ENCODE results near the gene ART1.
"Not testable (repeated sequence)": the region's sequence is repeated elsewhere in the genome, so short reads cannot be mapped to it uniquely, and the experiment has no call there.

Gene ART1

DNA sequence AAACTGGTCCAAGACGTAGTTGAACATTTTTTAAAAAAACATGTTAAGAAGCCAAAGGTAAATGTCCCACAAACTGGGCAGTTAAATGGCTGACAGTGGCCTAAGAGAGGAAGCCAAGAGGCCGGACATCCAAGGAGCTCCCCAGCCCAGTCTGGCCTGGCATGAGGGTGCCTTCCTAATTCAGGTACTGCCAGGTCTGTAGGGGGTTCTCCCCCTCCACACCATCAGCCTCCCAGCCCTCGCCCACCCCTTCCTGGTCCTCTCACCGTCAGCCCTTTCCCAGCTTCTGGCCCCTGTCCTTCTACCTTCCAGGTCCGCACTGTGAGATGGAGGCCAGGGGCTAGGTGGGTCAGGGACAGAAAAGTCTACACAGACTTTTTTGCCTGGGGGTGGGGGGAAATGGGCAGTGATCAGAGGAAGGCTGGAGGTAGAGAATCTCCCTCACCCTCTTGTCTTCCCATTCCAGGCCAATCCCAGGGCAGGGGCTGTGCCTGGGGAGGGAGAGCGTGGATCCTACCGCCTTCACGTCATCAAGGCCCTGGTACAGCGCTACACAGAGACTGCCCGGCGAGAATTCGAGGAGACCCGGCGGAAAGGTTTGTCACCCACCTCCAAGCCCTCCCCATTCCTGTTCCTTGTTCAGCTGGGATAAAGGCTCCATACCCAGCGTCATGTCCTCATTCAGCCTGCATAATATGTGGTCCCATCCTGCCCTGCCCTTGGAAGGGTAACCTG is 9.1 kb upstream of the ART1 start:
- DNase-seq, result no peak

DNA sequence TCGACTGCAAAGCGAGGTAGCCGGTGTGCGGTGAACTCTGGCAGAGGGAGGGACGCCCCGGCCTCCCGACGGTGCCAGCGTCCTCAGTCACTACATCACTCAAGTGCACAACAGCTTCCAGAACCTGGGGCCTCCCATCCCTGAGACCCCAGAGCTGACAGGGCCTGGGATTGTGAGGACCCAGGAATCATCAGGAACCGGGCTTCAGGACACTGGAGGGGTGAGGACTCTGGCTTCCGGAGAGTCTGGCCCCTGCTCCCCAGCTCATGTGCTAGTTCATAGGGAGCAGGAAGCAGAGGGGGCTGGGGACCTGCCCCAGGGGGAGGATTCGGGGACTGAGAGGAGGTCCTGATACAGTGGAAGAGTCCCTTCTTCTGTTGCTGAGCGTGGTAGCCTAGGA is 7.7 kb upstream of the ART1 start:
- no peak for DNase-seq

- no peak for DNase-seq
These were observed 6.4 kb upstream of the ART1 start for GRCh38 chr11:3638513-3638912.

GRCh38 chr11:3639841-3640240 is 5.1 kb upstream of the ART1 start:
- DNase-seq, result no peak

DNA sequence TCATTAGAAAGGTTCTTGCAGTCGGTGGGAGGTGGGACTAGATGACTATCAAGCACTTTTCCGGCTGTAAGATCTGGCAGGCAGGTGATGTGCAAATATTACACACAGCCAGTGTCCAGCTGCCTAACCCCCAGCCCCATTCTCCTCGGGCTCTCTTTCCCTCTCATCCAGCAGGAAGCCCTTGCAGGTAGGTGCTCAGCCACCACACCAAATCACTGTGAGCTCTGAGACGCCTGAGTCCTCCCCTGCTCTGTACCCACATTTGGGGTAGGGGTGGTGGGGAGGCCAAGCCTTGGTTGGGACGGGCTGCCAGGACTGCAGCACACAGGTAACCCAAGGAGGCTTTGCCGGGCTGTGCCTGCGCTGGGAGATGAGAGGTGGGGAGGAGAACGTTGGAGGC is 3.7 kb upstream of the ART1 start:
- no peak for DNase-seq

- DNase-seq, result no peak
These were observed 3.2 kb upstream of the ART1 start, which contains the start of gene ART5 for GRCh38 chr11:3641701-3642070. Gene ART5, minus strand, starts transcription at chr11:3641992. Its CDS starts 130 bp downstream, at chr11:3641862.

DNA sequence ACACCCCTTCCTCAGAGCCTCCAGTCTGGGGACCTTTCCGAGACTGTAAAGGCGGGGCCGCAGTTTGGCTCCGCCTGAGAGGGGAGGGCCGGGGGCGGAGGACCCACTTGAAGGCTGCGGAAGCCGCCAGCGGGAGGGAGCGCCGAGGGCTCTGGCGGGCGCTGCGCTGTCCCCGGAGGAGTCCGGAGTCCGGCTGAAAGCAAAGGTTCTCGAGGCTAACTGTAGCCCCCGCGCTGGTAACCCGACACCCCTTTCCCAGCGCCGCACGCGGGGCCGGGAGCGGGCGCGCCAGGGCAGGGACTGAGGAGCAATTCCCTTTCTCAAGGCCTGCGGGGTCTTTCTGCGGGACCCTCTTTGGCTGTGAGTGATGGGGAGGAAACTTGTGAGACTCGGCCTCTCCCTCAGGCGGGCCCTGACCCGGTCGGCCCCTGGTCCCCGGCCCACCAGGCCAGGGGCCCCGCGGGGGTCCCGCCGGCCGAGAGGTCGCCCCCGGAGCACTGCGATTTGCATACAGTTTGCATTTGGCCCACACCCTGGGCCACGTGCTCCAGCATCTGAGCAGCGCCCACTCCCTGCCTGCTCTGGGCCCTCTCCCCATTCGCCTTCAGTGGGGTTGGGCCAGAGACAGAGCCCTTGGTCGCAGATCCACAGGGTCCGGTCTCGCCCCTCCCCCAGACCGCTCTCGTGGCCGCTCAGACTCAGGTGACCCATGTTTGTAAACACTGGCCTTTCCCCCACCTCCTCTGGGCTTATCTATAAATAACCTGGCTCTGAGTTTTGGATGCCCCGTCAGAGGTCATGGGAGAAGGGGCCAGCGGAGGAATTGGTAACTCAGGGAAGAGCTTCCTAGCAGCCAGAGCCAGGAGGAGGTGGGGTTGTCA is 2.6 kb upstream of the ART1 start:
- peak; percentile 19 for DNase-seq

- DNase-seq, result not testable (repeated sequence)
These were observed 1.8 kb upstream of the ART1 start for GRCh38 chr11:3643102-3643546.

DNA sequence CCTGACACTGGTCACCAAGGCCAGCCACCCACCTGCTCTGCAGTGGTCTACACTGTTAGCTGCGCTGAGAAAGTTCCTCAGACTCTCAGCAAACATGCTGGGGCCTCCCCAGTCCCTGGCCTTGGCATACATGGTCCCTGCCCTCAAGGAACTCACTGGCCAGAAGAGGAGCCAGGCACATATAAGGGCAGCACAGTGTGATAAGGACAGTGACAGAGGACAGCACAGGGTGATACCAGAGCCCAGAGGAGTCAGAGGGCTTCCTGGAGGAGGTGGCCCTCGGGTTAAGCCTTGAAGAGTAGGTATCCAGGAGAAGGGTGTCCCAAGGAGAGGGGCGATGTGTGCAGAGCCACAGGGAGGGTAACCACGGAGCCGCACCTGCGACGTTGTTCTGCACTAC is 624 bp downstream of the ART1 start:
- DNase-seq, result no peak

DNA sequence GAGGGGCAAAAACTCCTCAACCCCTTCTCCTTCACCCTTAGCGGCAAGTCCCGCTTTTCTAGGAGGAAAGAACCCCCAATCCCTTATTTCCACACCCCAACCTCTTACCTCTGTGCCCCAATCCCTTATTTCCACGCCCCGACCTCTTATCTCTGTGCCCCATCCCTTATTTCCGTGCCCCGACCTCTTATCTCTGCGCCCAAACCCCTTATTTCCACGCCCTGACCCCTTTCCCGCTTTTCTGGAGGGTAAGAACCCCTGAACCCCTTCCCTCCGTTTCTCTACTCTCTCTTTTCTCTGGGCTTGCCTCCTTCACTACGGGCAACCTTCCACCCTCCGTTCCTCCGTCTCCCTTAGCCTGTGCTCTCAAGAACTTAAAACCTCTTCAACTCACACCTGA is 3.9 kb downstream of the ART1 start:
- DNase-seq, result not testable (repeated sequence)

GRCh38 chr11:3649374-3649773 is 4.4 kb downstream of the ART1 start:
- DNase-seq, result not testable (repeated sequence)

- not testable (repeated sequence) for DNase-seq
These were observed 7.6 kb downstream of the ART1 start for GRCh38 chr11:3652514-3652913.

DNA sequence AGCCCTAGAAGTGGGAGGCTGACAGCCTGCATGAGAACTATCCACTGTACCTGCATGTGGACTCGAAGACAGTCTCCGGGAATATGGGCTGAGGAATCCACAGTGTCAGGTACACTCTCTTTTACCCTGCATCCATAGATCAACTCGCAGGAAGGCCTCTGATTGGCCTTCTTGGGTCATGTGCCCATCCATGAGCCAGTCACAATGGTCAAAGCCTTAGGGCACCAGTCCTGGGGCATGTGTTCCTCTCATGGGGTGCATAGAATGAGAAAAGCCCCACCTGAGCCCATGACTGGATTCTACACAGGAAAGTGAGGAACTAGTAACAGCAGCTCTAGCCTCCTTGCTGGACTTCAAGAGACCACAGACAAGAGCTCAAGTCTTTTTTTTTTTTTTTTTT is 10.6 kb downstream of the ART1 start:
- no peak for DNase-seq

DNA sequence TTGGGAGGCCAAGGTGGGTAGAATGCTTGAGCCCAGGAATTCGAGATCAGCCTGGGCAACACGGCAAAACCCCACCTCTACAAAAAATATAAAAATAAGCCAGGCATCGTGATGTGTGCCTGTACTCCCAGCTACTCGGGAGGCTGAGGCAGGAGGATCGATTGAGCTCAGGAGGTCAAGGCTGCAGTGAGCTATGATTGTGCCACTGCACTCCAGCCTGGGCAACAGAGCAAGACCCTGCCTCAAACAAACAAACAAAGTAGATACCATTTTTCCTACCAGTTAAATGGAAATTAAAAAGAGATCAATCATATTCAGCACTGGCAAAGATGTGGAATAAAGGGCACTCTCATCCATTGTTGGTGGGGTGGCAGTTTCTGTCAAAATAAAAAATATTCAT is 12.4 kb downstream of the ART1 start:
- DNase-seq, result not testable (repeated sequence)

DNA sequence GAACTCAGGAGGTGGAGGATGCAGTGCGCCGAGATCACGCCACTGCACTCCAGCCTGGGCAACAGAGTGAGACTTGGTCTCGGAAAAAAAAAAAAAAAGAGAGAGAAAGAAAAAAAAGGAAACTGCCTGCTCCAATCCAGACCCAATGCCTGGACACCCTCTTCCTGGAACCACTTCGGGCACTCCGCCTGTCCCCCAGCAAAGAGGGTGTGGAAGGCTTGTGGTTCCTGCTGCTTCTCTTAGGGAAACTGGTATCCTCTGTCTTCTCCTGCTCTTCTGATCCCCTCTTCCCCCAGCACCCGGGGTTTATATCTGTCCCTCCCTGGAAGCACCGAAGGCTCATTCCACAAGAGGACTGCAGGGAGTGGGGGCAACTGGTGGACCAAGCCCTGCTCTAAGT is 13.3 kb downstream of the ART1 start:
- no peak for DNase-seq

- DNase-seq, result no peak
These were observed 14.9 kb downstream of the ART1 start for GRCh38 chr11:3659595-3660515.

- no peak for DNase-seq
These were observed 16.0 kb downstream of the ART1 start for GRCh38 chr11:3660960-3661359.

DNA sequence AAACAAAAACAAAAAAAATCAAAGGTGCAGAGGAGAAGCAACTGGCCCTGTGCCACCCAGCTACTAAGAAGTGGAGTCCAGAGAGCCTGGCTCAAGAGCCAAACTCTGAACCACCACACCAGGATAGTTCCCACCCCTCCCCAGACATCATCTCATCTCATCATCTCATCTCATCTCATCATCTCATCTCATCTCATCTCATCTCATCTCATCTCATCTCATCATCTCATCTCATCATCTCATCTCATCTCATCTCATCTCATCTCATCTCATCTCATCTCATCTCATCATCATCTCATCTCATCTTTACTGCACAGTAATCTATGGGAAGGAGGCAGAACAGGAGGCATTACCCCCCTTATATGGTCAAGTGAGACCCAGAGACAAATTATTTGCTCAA is 17.9 kb downstream of the ART1 start:
- no peak for DNase-seq

DNA sequence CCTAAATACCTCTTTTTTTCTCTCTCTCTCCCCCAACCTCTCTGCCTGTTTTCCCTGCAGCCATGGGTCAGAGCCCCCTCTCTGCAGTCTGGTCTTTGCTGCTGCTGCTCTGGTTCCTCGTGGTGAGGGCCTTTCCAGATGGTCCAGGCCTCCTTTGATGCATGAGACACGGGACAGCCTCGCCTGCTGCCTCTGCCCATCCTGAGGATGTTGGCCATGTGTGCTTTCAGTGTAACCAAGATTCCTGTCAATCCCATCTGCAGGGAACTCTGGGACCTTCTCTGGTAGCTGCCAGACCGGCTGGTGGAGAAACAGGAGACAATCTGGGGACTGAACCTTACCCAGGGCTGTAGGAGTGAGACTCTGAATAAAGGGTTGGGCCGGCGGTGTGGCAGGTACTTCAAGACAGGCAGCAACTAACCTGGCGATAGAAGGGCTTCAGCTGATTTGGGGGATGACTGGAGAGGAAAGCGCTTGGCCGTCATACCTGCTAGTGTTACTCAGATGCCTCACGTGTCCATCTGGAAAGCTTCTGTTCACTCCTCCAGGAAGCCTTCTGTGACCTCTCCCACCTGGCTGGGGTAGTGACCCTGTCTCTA is 19.2 kb downstream of the ART1 start:
- no peak for DNase-seq

DNA sequence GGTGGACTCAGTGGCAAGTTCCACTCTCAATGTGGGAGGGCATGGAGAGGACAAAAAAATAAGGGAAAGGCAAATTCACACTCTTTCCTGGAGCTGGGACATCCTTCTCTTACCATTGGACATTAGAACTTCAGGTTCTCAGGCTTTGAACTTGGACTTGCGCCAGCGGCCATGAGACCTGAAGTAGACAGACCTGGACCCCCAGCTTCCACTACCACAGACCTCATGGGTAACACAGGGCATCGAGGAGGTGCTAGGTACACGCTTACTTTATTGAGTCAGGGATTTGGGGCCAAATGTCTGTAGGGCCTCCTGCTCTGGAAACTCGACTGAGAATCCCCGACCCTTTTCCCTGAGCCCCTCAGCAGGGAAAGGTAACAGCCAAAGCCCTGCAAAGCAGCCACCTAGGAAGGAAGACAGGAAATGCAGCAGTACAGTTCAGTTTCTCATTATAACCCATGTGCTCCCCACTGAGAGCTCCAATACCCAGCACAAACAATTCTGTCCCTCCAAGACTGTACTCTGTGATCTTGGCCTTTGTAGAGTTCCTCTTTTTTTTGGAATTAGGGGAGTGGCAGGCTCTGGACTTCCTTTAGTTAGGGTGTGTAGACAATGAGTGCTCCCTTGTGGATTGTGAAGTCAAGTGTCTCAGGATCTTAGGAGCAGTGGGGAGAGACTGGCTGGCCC is 20.6 kb downstream of the ART1 start:
- no peak for DNase-seq

GRCh38 chr11:3666023-3666530 is 21.1 kb downstream of the ART1 start:
- DNase-seq, result no peak

Data from NCI-H510A (cell line).